Activated T-cell treated with anti-CD3 and anti-CD28 coated beads, Interleukin-2, amount 50 U/mL, for 4 hours (primary cell): ENCODE data around the gene PCSK6. TPM values are rescaled to one million over a fixed set of nuclear protein-coding genes. Genes with fewer than 3 reads are reported as not detected.
"Not testable (repeated sequence)": the region's sequence is repeated elsewhere in the genome, so short reads cannot be mapped to it uniquely, and the experiment has no call there.

Source experiments
- ATAC-seq, 2 donors: fragments of 200-7000 bp; cut with Tn5 transposase; one replicate each; pipeline ENCODE4 v1.10.0; 2021
- DNase-seq: peaks from one replicate; pipeline ENCODE4 v3.0.0-alpha.2; 2020
- H3K27me3 Mint-ChIP-seq: one replicate; pipeline ENCODE4 v1.8.0; 2021; ENCODE audit warnings: low read depth, mixed read lengths
- H3K36me3 Mint-ChIP-seq: one replicate; pipeline ENCODE4 v1.8.0; 2022; ENCODE audit warnings: mixed read lengths; ENCODE audit not compliant: insufficient read depth
- H3K4me1 Mint-ChIP-seq: one replicate; pipeline ENCODE4 v1.8.0; 2021; ENCODE audit warnings: low read depth, mixed read lengths
- H3K4me3 Mint-ChIP-seq: one replicate; pipeline ENCODE4 v1.8.0; 2021; ENCODE audit warnings: mild to moderate bottlenecking, moderate library complexity, mixed read lengths
- H3K9me3 Mint-ChIP-seq: one replicate; pipeline ENCODE4 v1.8.0; 2021; ENCODE audit warnings: mixed read lengths
- total RNA-seq, 3 donors: library from RNA; stranded (reverse); gene quantifications; one replicate each; pipeline ENCODE4 v1.2.1, GENCODE V29; 2021

PCSK6 gene
- total RNA-seq, 3 donors from 2014 or later: 0.53 to 0.83 (median 0.65) TPM

GRCh38 chr15:101337976-101338375, 151.5 kb downstream of the PCSK6 start:
- Mint-ChIP-seq H3K36me3 (no peaks in the 10 kb centered on the region), H3K9me3 (peaks cover 14% of the 10 kb centered on the region), H3K4me3 (no peak overlapping the region), H3K27me3 (peaks cover 20% of the 10 kb centered on the region), H3K4me1 (peaks cover 15% of the 10 kb centered on the region)
- ATAC-seq (no peak), DNase-seq (no peak)

DNA sequence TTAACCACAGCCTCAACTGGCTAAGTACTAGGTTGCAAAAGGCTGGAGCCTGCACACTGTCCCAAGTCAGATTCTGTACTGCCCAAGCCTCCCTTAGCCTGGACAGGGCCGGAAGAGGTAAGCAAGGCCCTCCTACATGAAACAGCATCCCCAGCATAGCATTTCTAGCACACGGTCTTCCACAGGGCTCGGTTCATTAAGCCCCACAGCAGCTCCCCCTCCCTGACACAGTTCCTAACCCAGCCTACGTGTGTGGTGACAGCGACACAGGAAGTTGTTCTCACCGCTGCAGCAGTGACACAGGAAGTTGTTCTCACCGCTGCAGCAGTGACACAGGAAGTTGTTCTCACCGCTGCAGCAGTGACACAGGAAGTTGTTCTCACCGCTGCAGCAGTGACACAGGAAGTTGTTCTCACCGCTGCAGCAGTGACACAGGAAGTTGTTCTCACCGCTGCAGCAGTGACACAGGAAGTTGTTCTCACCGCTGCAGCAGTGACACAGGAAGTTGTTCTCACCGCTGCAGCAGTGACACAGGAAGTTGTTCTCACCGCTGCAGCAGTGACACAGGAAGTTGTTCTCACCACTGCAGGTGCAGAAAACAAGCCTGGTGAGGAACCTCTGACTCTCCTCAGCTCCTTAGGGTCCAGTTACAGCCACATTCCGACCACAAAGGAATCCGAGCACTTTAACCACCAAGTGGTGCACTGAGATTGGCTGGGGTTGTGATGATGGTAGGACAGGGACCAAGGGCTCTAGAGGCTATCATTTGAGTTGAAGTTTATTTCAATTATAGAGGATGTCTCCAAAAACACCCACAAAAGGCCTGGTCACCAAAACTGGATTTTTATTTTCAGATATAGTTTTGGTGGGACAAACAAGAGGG, 155.4 kb downstream of the PCSK6 start:
- not testable (repeated sequence) for H3K27me3 Mint-ChIP-seq, H3K36me3 Mint-ChIP-seq, DNase-seq
- peak; percentile 94 to 96 for ATAC-seq
- H3K9me3 Mint-ChIP-seq: peaks cover 14% of the 10 kb centered on the region
- peak overlapping the region; percentile 68 for H3K4me3 Mint-ChIP-seq
- H3K4me1 Mint-ChIP-seq: peaks cover 16% of the 10 kb centered on the region

- H3K4me1 Mint-ChIP-seq: peaks cover 16% of the 10 kb centered on the region
- H3K9me3 Mint-ChIP-seq: peaks cover 11% of the 10 kb centered on the region
- no peaks in the 10 kb centered on the region for H3K36me3 Mint-ChIP-seq
- DNase-seq: no peak
- ATAC-seq: no peak
- H3K27me3 Mint-ChIP-seq: peaks cover 12% of the 10 kb centered on the region
- H3K4me3 Mint-ChIP-seq: no peak overlapping the region
Observed at GRCh38 chr15:101332061-101332467, 157.4 kb downstream of the PCSK6 start.

DNA sequence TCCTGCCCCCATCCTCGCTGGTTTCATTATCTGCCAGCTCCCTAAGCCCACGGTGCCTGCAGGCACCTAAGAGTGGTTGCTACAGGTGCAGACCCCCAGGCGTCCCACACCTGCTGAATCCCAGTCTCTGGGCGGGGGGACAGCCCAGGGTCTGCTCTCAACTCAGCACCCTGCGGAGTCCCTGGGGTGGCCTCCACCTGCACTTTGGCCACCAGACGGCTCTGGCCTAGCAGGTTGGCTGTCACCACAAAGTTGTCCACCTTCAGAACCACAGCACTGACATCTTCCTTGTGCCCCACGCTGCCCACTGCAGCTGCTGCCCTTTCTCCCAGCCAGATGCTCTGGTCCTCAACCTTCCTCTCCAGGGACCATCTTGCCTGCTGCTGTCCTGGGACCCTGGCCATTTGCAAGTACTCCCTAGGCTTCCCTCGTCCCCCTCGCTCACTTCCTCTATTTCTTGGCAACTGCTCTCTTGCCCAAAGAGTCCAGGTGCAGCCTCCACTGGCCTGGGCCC, 159.6 kb downstream of the PCSK6 start:
- no peak for DNase-seq
- Mint-ChIP-seq H3K36me3 (no peaks in the 10 kb centered on the region), H3K27me3 (peaks cover 23% of the 10 kb centered on the region), H3K9me3 (peaks cover 7% of the 10 kb centered on the region), H3K4me3 (no peak overlapping the region), H3K4me1 (peaks cover 13% of the 10 kb centered on the region)
- no peak for ATAC-seq

DNA sequence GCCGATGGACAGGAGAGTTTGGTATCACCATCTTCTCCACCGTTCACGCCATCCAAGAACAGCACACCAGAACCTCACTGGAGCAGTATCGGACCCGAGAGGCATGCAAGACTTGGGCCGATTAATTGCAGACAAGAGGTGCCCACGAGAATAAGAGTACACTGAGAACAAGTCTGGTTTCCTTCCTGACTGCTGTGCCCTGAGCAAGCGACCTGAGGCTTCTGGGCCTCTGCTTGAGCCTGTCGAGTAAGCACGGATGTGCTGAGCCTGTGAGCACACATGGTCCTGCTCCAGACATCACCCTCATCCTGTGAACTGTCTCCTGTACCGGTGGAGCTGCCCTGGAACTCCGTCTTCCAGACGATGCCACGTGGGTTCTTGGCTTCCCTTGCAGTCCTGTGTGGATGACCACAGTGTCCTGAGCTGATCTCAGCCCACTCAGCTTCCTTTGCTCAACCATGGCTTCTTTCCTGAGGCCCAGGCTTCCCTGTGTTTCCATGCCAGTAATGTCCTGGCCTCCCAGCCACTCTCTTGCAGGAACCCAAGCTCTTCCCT, 160.1 kb downstream of the PCSK6 start:
- Mint-ChIP-seq H3K4me3 (no peak overlapping the region), H3K27me3 (peaks cover 23% of the 10 kb centered on the region), H3K36me3 (no peaks in the 10 kb centered on the region), H3K4me1 (peaks cover 9% of the 10 kb centered on the region), H3K9me3 (peaks cover 7% of the 10 kb centered on the region)
- DNase-seq: no peak
- ATAC-seq: no peak

GRCh38 chr15:101328001-101328400, 161.5 kb downstream of the PCSK6 start:
- DNase-seq (no peak), ATAC-seq (no peak)
- Mint-ChIP-seq H3K9me3 (peaks cover under 1% of the 10 kb centered on the region), H3K4me3 (no peak overlapping the region), H3K36me3 (no peaks in the 10 kb centered on the region), H3K27me3 (peaks cover 23% of the 10 kb centered on the region), H3K4me1 (peaks cover under 1% of the 10 kb centered on the region)

DNA sequence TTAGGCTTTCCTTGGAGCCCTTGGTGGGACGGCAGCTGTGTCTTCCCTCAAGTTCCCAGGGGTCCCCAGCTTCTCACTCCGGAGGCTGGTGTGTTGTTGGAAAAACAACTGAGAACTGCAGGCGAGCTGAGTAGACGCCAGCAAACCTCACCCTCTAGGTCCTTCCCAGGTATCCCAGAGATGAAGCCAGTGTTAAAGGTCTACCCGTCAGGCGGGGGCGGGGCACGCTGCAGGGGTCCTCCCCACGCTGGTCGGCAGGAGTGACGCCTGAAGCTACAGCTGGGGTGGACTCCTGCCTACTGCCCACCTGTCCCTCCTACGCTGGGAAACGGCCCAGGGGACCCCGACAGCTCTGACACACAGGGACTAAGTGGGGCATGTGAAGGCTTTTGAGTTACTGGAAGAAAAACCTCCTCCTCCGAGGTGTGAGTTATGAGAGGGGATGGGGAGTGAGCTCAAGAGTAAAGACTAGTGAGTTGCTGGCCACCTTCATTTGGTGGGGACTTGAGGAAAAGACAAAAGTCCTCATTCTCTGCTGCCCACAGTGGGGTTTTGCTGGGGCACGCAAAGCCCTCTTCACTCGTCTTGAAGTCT, 162.3 kb downstream of the PCSK6 start:
- Mint-ChIP-seq H3K36me3 (no peaks in the 10 kb centered on the region), H3K9me3 (no peaks in the 10 kb centered on the region), H3K27me3 (peaks cover 23% of the 10 kb centered on the region), H3K4me1 (no peaks in the 10 kb centered on the region), H3K4me3 (no peak overlapping the region)
- DNase-seq (no peak), ATAC-seq (no peak)

DNA sequence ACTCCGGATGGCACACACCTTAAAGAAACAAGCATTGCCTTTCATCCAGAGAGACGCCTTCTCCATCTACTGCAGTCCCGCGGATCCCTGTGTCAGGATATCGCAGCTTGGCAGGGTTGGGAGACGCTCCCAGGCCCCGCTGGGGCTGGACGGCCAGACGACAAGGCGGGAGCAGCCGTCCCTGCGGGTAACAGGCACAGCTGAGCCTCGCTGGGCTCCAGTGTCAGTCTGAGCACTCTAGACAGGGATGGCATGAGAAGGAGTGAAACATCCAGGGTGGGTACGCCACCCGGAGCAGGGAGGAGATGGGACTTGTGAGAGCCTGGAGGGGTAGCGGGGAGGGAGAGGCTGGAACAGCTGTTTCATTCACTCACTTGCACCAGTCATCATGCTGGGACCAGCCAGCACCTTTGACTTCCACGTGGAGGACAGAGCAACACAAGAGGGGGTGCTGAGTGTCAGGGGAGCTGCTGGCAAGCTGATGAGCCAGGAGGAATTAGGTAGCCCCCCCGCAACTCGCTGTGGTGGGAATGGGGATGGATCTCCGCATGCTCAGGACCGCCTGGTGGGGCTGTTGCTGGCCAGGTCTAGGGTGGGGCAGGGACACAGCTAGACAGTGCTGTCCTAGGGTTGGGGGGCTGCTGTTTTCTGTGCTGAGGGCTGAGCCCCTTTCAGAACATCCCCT, 162.9 kb downstream of the PCSK6 start:
- no peak for ATAC-seq
- DNase-seq: no peak
- Mint-ChIP-seq H3K27me3 (peaks cover 27% of the 10 kb centered on the region), H3K36me3 (no peaks in the 10 kb centered on the region), H3K4me1 (no peaks in the 10 kb centered on the region), H3K9me3 (no peaks in the 10 kb centered on the region), H3K4me3 (no peak overlapping the region)

DNA sequence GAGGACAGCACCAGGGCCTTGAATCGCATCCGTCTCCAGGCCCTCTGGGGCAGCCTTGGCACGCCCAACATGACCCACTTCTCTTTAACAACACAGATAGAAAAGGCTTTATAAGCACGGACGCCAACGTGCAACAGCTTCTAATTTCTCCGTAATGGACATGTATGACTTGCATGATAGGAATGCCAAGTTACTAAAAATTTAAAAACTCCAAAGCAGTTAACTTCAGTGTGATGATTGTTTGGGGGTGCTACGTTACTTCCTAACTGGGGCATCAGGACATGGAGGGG, 163.5 kb downstream of the PCSK6 start:
- no peak for DNase-seq
- Mint-ChIP-seq H3K36me3 (no peaks in the 10 kb centered on the region), H3K9me3 (no peaks in the 10 kb centered on the region), H3K4me3 (no peak overlapping the region), H3K4me1 (peaks cover 3% of the 10 kb centered on the region), H3K27me3 (peaks cover 27% of the 10 kb centered on the region)
- ATAC-seq: no peak

DNA sequence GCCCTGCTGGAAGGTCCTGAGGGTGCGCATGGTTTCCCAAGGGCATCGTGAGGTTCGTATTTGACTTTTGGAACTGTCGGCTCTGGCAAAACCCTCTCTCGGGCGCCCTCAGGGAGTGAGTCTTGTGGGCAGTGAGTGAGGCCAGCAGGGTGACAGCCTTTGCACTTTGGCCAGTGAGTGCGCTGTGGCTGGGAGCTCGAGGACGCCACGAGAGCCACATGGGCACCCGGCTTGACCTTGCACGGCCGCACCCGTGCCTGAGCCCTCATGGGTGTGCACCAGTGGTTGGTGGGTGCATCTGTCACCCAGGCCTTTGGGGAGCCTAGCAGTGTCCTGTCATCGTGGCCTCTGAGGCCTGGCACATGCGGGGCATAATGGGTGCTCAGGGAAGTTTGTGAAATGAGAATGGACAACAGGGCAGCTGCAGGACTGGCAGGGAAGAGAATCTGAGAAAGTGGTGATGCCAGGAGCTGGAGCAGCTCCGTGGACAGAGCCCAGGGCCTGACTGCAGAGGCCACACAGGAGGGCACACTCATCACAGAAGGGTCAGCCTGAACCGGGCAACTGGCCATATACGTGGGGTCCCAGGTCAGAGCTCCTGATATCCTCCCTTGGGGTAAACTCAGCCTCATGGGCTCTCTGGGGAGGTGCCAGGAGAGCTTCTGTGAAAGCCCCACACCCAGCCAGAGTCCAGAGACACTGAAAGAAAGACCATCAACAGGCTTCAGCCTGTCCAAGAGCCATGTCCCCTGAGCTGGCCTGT, 164.1 kb downstream of the PCSK6 start:
- no peaks in the 10 kb centered on the region for H3K36me3 Mint-ChIP-seq
- H3K27me3 Mint-ChIP-seq: peaks cover 26% of the 10 kb centered on the region
- H3K4me1 Mint-ChIP-seq: peaks cover 9% of the 10 kb centered on the region
- ATAC-seq (no peak), DNase-seq (no peak)
- H3K9me3 Mint-ChIP-seq: no peaks in the 10 kb centered on the region
- no peak overlapping the region for H3K4me3 Mint-ChIP-seq

DNA sequence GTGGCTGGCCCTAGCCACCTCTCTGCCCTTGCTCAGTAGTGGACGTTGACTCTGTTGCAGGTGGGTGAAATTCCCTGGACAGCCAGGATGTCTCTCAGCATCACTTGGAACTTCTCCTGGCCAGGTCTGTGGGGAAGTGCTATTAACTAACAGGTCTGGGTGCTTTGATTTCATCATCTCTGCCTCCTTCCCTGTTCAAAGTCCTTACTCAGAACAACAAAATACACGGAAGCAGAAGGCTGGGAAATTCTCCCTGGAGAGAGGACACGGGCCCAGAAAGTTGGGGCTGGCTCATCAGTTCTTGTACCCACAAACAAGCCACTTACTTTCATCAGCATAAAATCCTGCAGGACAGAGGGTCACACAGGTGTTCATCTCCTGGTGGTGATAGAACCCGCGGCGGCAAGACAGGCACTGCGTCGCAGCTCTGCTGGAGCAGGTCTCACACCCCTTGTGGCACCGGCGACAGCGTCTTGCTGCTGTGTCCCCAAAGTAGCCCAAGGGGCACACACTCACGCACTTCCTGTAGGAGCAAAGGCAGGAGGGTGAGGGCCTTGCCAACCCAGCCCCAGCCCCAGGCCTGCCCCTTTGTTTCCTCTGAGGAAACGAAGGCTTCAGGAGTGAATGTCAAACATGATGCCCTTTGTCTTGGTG, 164.9 kb downstream of the PCSK6 start:
- DNase-seq: no peak
- H3K36me3 Mint-ChIP-seq: no peaks in the 10 kb centered on the region
- H3K4me1 Mint-ChIP-seq: peaks cover 12% of the 10 kb centered on the region
- peaks cover 23% of the 10 kb centered on the region for H3K27me3 Mint-ChIP-seq
- H3K4me3 Mint-ChIP-seq: no peak overlapping the region
- no peak for ATAC-seq
- no peaks in the 10 kb centered on the region for H3K9me3 Mint-ChIP-seq

DNA sequence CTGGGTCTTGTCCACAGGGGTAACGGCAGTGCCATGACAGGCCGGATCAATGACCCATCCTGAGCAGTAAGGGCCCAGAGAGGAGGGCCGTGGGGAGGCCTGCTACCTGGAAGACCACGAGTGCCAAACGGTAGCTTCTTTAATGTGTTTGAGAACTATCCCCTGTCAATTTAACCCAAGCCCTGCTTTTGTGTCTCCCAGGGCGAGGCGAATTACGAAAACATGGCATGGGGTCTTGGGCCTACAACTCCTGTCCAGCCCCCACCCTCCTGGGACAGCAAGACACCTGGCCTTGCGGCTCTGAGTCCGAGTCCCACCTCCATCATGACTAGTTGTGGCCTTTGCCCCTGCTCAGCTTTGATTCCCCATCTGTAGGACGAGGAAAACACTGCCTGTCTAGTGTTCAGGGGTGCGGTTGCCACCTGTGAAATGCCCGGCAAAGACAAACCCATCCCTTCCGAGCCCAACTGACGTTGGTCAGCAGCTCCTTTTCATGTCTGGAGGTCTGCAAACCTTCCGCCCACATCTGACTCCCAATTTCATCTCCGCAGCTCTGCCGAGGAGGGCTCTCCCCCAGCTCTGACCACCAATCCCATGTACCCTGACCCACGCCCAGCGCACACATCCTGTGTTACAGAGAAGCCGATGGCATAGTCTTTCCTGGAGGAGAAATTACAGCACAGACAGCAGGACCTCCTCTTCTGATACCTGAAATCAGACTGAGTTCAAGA, 165.5 kb downstream of the PCSK6 start:
- no peaks in the 10 kb centered on the region for H3K9me3 Mint-ChIP-seq
- no peak overlapping the region for H3K4me3 Mint-ChIP-seq
- DNase-seq: no peak
- H3K36me3 Mint-ChIP-seq: no peaks in the 10 kb centered on the region
- H3K27me3 Mint-ChIP-seq: peaks cover 23% of the 10 kb centered on the region
- ATAC-seq: no peak
- H3K4me1 Mint-ChIP-seq: peaks cover 12% of the 10 kb centered on the region

DNA sequence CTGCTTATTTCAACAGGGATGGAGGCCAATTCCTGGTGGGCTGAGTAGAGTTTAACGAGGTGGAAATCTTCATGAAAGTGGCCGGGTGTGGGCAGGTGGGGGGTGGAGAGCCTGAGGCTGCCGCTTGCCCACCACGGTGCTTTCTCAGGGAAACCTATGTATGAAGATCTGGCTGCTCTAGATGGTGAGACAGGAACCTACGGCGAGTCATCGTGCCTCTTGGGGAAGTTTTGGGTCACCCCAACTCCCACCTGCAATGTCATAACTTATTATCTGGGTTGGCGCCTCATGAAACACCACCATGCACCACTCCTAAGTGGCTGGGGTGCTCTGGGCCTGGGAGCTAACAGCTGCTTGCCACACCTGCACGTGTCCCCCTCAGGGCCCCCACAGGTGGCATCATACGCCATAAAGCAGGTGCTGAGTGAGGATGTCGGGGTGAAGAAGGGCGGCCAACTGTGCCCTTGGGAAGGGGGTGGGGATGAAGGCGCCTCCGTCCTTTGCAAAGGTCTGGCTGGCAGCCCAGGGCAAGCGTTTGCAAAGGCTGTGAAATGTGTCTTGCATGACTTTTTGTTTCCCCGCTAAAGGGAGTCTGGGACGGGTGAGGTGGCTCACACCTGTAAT, 166.5 kb downstream of the PCSK6 start:
- ATAC-seq (no peak), DNase-seq (no peak)
- Mint-ChIP-seq H3K27me3 (peaks cover 19% of the 10 kb centered on the region), H3K9me3 (no peaks in the 10 kb centered on the region), H3K4me1 (peaks cover 12% of the 10 kb centered on the region), H3K4me3 (no peak overlapping the region), H3K36me3 (no peaks in the 10 kb centered on the region)
